ENCODE results near the gene GCNT1. TPM values are rescaled to one million over a fixed set of nuclear protein-coding genes. Genes with fewer than 3 reads are reported as not detected.
A peak's percentile ranks its signal among the peaks of the same experiment; 100 is the strongest.

GCNT1 gene
- total and polyA plus RNA-seq, 3 experiments from 2014 or later = 4.3 to 20.9 (median 14.8) TPM

DNA sequence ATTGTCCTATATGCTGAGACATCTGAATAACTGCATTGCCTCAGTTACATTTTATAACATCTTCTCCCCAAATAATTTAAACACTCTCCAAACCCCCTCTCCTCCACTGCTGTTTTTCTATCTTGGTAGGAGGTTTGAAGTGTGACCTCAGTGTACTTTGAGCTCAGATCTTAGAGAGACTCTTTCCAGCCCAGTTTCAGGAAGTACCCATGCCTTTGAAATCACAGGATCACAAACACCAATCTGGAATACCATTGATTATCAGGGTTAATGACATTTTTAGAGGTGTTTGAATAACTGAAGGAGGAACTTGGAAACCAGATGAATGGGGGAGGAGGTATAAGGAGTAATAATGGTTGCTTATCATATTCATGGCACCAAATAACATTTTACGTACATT is 93.2 kb downstream of the GCNT1 start:
- Histone ChIP-seq H3K27ac (ENCODE audit: low read depth, low read length) (no peak overlapping the region), H3K9me3 (ENCODE audit: low read length) (no peaks in the 10 kb centered on the region), H3K36me3 (ENCODE audit: insufficient read depth, low read length) (no peaks in the 10 kb centered on the region), H3K27me3 (ENCODE audit: insufficient read depth, low read length, poor library complexity, severe bottlenecking) (no peaks in the 10 kb centered on the region), H3K4me1 (ENCODE audit: insufficient read depth, low read length) (no peaks in the 10 kb centered on the region), H3K4me3 (ENCODE audit: low read length) (no peak overlapping the region)
- POLR2A ChIA-PET = no interaction called here
- H3K27me3 Mint-ChIP-seq = peaks cover 0 to 4% of the 10 kb centered on the region in 2 donors
- peaks cover 0 to 1% (median 0%) of the 10 kb centered on the region in 3 donors for H3K36me3 Mint-ChIP-seq
- no peak overlapping the region for H3K4me3 Mint-ChIP-seq
- CTCF ChIA-PET = no interaction called here
- H3K4me1 Mint-ChIP-seq = peaks cover 0 to 6% (median 0%) of the 10 kb centered on the region in 3 donors
- H3K27ac Mint-ChIP-seq = no peak overlapping the region
- DNase-seq = no peak
- peaks cover 0 to 2% (median 0%) of the 10 kb centered on the region in 5 donors for H3K9me3 Mint-ChIP-seq

GRCh38 chr9:76552751-76553455 is 93.9 kb downstream of the GCNT1 start:
- Histone ChIP-seq H3K4me1 (ENCODE audit: insufficient read depth, low read length) (no peaks in the 10 kb centered on the region), H3K27ac (ENCODE audit: low read depth, low read length) (no peak overlapping the region), H3K9me3 (ENCODE audit: low read length) (no peaks in the 10 kb centered on the region), H3K4me3 (ENCODE audit: low read length) (no peak overlapping the region), H3K27me3 (ENCODE audit: insufficient read depth, low read length, poor library complexity, severe bottlenecking) (no peaks in the 10 kb centered on the region), H3K36me3 (ENCODE audit: insufficient read depth, low read length) (no peaks in the 10 kb centered on the region)
- no peak overlapping the region for H3K4me3 Mint-ChIP-seq
- DNase-seq = no peak
- ChIA-PET POLR2A (no interaction called here), CTCF (no interaction called here)
- H3K36me3 Mint-ChIP-seq = peaks cover 0 to 1% (median 0%) of the 10 kb centered on the region in 3 donors
- no peak overlapping the region for H3K27ac Mint-ChIP-seq
- H3K27me3 Mint-ChIP-seq = peaks cover 0 to 4% of the 10 kb centered on the region in 2 donors
- peaks cover 0 to 6% (median 0%) of the 10 kb centered on the region in 3 donors for H3K4me1 Mint-ChIP-seq
- peaks cover 0 to 2% (median 0%) of the 10 kb centered on the region in 5 donors for H3K9me3 Mint-ChIP-seq

DNA sequence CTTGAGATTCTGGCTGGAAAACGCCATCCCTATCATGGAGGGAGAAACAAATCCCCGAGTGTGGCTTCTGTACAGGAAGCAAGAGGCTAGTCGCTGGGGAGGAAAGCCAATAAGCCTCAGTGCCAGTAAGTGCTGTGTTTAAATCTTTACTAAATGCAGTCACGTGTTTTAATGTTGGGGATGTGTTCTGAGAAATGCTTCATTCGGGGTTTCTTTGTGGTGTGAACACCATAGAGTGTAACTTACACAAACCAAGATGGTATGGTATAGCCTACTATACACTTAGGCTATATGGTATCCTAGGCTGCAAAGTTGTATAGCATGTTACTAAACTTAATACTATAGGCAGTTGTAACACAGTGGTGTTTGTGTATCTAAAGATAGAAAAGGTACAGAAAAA is 94.7 kb downstream of the GCNT1 start:
- ChIA-PET CTCF (no interaction called here), POLR2A (no interaction called here)
- peaks cover 0 to 1% (median 0%) of the 10 kb centered on the region in 3 donors for H3K36me3 Mint-ChIP-seq
- no peaks in the 10 kb centered on the region for H3K4me1 ChIP-seq (ENCODE audit: insufficient read depth, low read length)
- H3K36me3 ChIP-seq (ENCODE audit: insufficient read depth, low read length) = no peaks in the 10 kb centered on the region
- no peaks in the 10 kb centered on the region for H3K9me3 ChIP-seq (ENCODE audit: low read length)
- DNase-seq = no peak
- H3K27me3 Mint-ChIP-seq = peaks cover 0 to 4% of the 10 kb centered on the region in 2 donors
- H3K4me1 Mint-ChIP-seq = peaks cover 0 to 6% (median 0%) of the 10 kb centered on the region in 3 donors
- no peak overlapping the region for H3K27ac ChIP-seq (ENCODE audit: low read depth, low read length)
- H3K27me3 ChIP-seq (ENCODE audit: insufficient read depth, low read length, poor library complexity, severe bottlenecking) = no peaks in the 10 kb centered on the region
- no peak overlapping the region for H3K4me3 Mint-ChIP-seq
- H3K4me3 ChIP-seq (ENCODE audit: low read length) = no peak overlapping the region
- peaks cover 0 to 2% (median 0%) of the 10 kb centered on the region in 5 donors for H3K9me3 Mint-ChIP-seq
- peak overlapping the region in 1 of 8 donors; percentile 33 for H3K27ac Mint-ChIP-seq

Other genes starting within 250 kb of the GCNT1 start
- 10 to 100 TPM; 12.7 to 13.8 TPM for gene RFK, start 64.8 kb upstream of the GCNT1 start, total RNA-seq
- 32.3 TPM for gene RFK, start 64.8 kb upstream of the GCNT1 start, polyA plus RNA-seq

All from CD8-positive, alpha-beta memory T cell (primary cell).